DOHH2 (cell line): ENCODE results near the gene SHC4.

Source experiments
- H3F3A ChIP-seq: fragments of 200-600 bp; sonication (generic), shearing (Covaris generic); 2 replicates; pipeline ENCODE4 v1.6.0; 2016; ENCODE audit warnings: antibody characterized with exemption, mild to moderate bottlenecking; ENCODE audit not compliant: control insufficient read depth, insufficient read depth
- H3K27ac ChIP-seq: fragments of 200-600 bp; sonication (generic); 2 replicates; pipeline ENCODE4 v1.5.1; 2014; ENCODE audit warnings: low read depth, mild to moderate bottlenecking, low read length, moderate library complexity
- H3K27me3 ChIP-seq: fragments of 200-600 bp; sonication (generic); 2 replicates; pipeline ENCODE4 v1.6.1; 2014; ENCODE audit warnings: mild to moderate bottlenecking, low read length, mixed read lengths; ENCODE audit not compliant: control insufficient read depth
- H3K36me3 ChIP-seq: fragments of 200-600 bp; sonication (generic); 2 replicates; pipeline ENCODE4 v1.6.1; 2014; ENCODE audit warnings: mild to moderate bottlenecking, low read length, moderate library complexity, mixed read lengths; ENCODE audit not compliant: control insufficient read depth
- H3K4me1 ChIP-seq: fragments of 200-600 bp; sonication (generic); 2 replicates; pipeline ENCODE4 v1.6.1; 2014; ENCODE audit warnings: mild to moderate bottlenecking, low read length, mixed read lengths; ENCODE audit not compliant: control insufficient read depth
- H3K4me2 ChIP-seq: fragments of 200-600 bp; sonication (generic); 2 replicates; pipeline ENCODE4 v1.6.0; 2014; ENCODE audit warnings: mild to moderate bottlenecking, low read length, moderate library complexity
- H3K4me3 ChIP-seq: fragments of 200-600 bp; sonication (generic); 2 replicates; pipeline ENCODE4 v1.5.1; 2014; ENCODE audit warnings: mild to moderate bottlenecking, low read length, mixed read lengths
- H3K79me2 ChIP-seq: fragments of 200-600 bp; sonication (generic); 2 replicates; pipeline ENCODE4 v1.6.1; 2014; ENCODE audit warnings: mild to moderate bottlenecking, low read length, mixed read lengths; ENCODE audit not compliant: control insufficient read depth
- H3K9me2 ChIP-seq: fragments of 200-600 bp; sonication (generic); replicated peaks from 2 replicates; pipeline ENCODE4 v1.6.1; 2014; ENCODE audit warnings: mild to moderate bottlenecking, low read length, mixed read lengths; ENCODE audit not compliant: control insufficient read depth
- H3K9me3 ChIP-seq: fragments of 200-600 bp; sonication (generic); 2 replicates; pipeline ENCODE4 v1.6.1; 2014; ENCODE audit warnings: antibody characterized with exemption, low read length, mixed read lengths; ENCODE audit not compliant: control insufficient read depth, insufficient read depth
- H4K20me1 ChIP-seq: fragments of 200-600 bp; sonication (generic); 2 replicates; pipeline ENCODE4 v1.6.0; 2014; ENCODE audit warnings: low read depth, mild to moderate bottlenecking, antibody characterized with exemption, low read length, moderate library complexity; ENCODE audit not compliant: control insufficient read depth, insufficient read depth
- CTCF ChIP-seq: fragments of 200-600 bp; sonication (generic); IDR thresholded peaks from one replicate; pipeline ENCODE4 v1.5.1; 2014; ENCODE audit warnings: antibody characterized with exemption, mild to moderate bottlenecking, low read depth, low read length; ENCODE audit not compliant: poor library complexity, severe bottlenecking
- EZH2phosphoT487 ChIP-seq: fragments of 200-600 bp; sonication (generic); IDR thresholded peaks from 2 replicates; pipeline ENCODE4 v1.6.1; 2017; ENCODE audit warnings: borderline replicate concordance, mild to moderate bottlenecking, antibody characterized with exemption, low read length, moderate library complexity, mixed read lengths

The SHC4 gene

GRCh38 chr15:48781481-48782081 lies 182.1 kb downstream of the SHC4 start:
- Histone ChIP-seq H3K4me3 (no peak overlapping the region), H3K4me1 (no peaks in the 10 kb centered on the region), H3F3A (no peaks in the 10 kb centered on the region), H3K36me3 (peaks cover 78% of the 10 kb centered on the region), H3K79me2 (no peaks in the 10 kb centered on the region), H3K9me3 (no peaks in the 10 kb centered on the region), H3K27ac (no peak overlapping the region), H3K27me3 (no peaks in the 10 kb centered on the region), H3K4me2 (no peak overlapping the region), H4K20me1 (no peaks in the 10 kb centered on the region), H3K9me2 (no peaks in the 10 kb centered on the region)
- TF ChIP-seq CTCF: no peak
- no peak for TF ChIP-seq EZH2phosphoT487

GRCh38 chr15:48781017-48781416 lies 182.7 kb downstream of the SHC4 start:
- no peaks in the 10 kb centered on the region for H3K27me3 ChIP-seq
- no peak overlapping the region for H3K27ac ChIP-seq
- no peak for TF ChIP-seq EZH2phosphoT487
- TF ChIP-seq CTCF: no peak
- H4K20me1 ChIP-seq: no peaks in the 10 kb centered on the region
- H3K36me3 ChIP-seq: peaks cover 78% of the 10 kb centered on the region
- H3K9me3 ChIP-seq: no peaks in the 10 kb centered on the region
- H3F3A ChIP-seq: no peaks in the 10 kb centered on the region
- no peaks in the 10 kb centered on the region for H3K9me2 ChIP-seq
- no peaks in the 10 kb centered on the region for H3K4me1 ChIP-seq
- H3K4me2 ChIP-seq: no peak overlapping the region
- H3K4me3 ChIP-seq: no peak overlapping the region
- H3K79me2 ChIP-seq: no peaks in the 10 kb centered on the region

- Histone ChIP-seq H3K4me1 (no peaks in the 10 kb centered on the region), H3K27ac (no peak overlapping the region), H3K4me3 (no peak overlapping the region), H3K4me2 (no peak overlapping the region), H3K9me2 (no peaks in the 10 kb centered on the region), H3F3A (no peaks in the 10 kb centered on the region), H3K9me3 (no peaks in the 10 kb centered on the region), H3K79me2 (no peaks in the 10 kb centered on the region), H3K36me3 (peaks cover 63% of the 10 kb centered on the region), H4K20me1 (no peaks in the 10 kb centered on the region), H3K27me3 (no peaks in the 10 kb centered on the region)
- TF ChIP-seq CTCF (no peak), EZH2phosphoT487 (no peak)
These were observed 185.4 kb downstream of the SHC4 start for GRCh38 chr15:48778331-48778730.
